NCI-H510A treated with DMSO at 0.1 percent for 48 hours (cell line): ENCODE data around the gene DAO.
"Not testable (repeated sequence)": the region's sequence is repeated elsewhere in the genome, so short reads cannot be mapped to it uniquely, and the experiment has no call there.

Experiments
- DNase-seq: peaks from one replicate; lab custom pipeline; 2025; lab: John Stamatoyannopoulos, UW

The DAO gene

DNA sequence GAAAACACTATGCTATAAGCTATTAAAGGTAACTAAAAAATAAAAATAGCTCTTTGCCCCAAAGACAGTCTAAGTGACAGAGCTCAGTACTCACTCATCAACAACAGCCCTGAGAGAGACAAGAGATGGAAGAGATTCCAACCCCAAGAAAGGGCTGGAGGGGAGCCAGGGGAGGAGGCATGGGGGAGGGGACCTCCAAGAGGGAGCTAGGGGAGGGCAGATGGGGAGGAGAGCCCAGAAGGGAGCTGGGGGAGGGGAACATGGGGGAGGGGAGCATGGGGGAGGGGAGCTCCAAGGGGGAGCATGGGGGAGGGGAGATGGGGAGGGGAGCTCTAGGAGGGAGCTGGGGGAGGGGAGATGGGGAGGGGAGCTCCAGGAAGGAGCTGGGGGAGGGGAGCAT lies 30.2 kb upstream of the DAO start:
- no peak for DNase-seq

DNA sequence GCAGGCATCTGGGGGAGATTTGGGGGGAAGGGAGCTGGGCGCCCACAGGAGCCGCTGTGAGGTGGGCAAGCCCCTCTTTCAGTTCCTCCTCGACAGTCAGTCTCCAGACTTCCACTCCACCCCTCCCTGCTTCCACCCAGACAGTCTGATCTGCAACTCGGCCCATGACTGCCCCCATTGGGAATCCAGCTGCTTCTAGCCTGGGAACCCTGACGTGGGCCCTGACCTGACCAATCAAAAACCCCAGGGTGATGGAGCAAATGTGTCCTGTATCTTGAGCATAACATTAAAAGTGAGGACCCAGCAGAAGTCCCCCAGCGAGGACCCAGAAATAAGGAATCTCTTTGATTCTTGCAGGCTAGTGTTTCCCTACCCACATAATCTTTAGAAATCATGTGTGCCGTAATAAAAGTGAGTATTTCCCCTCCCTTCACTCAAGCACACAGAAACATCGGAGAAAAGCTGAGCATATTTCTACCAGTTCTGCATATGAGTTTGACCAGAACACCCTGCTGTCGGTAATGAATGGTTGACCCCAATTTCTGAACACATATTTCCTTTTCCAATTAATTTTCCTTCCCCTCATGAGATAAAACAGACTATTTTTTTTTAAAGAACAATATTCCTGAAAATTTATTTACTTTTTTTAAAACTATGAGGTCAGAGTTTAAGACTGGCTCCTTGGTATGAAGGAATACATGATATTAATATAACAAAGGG lies 28.9 kb upstream of the DAO start:
- no peak for DNase-seq

DNA sequence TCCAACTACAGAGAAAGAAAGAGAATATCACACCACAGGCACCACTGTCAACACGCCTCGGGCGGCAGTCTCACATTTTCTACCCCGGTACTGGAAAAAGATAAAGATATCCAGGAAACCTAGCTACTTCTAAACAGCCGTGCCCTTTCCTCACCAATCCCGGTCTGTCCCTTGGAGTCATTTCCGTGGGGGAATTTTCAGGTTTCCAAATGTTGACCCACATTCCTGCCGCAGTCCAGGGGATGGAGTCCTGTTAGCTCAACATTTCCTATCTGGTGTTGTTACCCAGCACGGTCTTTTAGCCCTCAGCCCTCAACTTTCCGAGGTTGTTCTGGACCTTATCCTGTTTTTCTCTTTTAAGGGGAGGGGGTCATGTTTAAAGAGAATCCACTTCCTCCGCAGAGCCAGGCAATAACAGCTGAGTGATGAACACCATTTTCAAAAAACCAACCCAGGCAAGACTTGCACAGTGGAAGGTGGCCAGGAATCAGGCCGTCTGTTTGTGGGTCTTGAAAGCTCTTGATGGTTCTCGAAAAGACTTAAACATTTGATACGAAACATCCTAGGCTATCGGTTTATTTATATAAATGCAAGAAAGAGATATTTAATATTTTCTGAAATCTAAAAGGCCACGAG lies 27.1 kb upstream of the DAO start:
- DNase-seq, result no peak

DNA sequence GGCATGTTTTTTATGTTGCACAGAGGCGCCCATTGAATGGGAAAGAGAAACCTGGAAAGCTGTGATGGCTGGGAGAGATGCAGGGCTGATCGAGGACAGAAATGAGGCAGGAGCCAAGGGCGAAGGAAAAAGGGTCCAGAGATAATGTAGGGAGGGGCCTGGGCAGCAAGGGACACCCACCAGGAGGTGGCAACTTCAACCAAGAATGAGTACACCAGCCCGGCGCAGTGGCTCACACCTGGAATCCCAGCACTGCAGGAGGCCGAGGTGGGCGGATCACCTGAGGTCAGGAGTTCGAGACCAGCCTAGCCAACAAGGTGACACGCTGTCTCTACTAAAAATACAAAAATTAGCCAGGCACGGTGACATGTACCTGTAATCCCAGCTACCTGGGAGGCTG lies 26.5 kb upstream of the DAO start:
- DNase-seq, result no peak

DNA sequence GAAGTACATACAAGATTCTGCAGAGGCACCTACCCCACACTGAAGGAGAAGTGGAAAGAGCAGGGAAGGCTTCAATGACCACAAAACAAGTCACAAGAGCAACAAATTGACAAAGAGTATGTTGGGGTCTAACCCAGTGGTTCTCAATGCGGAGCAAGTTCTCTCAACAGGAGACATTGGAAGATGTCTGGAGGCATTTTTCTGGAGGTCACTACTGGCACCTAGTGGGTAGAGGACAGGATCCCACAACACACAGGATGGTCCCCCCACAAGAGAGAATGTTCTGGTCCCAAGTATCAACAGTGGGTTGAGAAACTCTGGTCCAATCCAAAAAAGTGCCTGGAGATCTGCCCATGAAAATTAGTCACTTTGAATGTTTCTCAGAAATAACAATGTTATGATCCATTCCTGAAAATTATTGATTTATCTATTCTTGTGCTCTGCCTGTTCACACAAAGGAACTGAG lies 25.9 kb upstream of the DAO start:
- no peak for DNase-seq

DNA sequence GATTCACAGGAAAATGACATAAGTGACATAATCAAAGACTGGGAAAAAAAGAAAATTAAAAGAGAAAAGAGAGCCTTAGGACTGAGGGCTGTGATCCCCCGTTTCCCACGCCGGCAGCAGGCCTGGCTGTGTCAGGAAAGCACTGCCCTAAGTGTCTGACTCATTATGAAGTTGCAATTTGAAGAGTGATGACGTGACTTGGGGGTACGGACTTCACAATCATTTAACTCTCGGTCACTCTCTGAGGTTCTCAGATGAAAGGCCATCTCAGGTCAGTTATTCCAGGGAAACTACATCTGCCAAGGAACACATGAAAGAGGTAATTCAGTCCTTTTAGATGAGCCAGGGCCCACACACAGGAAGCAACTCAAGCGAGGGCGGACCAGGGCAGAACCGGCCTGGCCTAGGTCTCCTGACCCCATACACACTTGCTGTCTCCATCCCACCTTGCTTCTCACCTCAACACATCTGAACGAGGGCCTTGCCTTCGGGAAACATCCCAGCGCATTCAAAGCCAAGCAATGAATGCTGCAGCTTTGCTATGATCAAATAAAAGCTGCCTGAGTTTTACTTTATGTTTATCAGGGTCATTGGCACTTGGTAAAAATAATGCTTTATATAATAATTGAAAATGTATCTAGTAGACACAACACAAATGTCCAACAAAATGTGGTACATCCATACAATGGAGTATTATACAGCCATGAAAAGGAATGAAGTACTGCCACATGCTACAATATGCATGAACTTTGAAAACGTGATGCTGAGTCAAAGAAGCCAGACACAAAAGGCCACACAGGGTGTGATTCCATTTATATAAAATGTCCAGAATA lies 25.2 kb upstream of the DAO start:
- no peak for DNase-seq

DNA sequence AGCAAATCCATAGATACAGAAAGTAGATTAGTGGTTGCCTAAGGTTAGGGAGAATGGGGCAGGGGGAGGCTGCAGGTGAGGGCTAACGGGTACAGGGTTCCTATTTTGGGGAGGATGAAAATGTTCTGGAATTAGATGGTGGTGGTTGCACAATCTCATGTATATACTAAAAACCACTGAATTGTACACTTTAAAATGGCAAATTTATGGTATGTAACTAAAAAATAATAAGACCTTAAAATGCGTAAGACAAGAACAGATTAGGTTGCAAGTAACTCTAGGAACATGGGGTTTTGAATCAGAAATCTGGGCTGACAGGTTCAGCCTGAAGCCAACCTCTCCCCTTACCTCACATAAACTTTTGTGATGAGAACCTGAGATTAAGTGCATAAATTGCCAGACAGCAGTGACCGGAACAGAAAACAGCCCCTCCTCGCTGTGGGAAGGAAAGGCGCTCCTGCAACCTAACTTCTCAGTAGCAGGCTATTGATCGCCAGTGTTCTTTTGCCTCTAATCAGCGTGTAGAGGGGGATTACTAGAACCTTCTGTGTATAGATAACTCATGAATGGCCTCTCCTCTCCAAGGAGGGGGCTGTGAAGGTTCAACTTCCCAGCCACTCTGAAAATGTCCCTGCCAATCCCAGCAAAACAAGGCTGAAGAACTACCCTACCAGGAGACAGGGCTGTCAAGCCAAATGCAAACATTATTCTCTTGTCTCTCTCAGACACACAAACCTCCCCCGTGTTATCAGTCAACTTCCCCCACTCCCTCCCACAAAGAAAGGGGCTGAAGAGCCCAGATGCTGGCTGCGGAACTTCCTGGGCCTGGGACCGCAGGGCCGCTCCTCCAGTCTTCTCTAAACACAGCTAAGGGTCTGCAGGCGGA lies 24.4 kb upstream of the DAO start:
- no peak for DNase-seq

DNA sequence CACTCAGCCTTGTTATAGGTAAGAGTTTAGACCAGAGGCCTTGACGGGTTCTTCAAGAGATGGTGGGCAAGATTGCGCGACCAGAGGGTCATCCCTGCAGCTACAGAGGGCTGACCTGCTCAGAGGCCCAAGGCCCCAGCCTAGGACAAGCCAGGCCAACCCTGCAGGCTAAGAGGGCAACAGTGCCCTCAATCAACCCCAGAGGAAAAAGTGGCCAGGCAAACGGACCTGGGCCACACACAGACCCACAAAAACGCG lies 23.8 kb upstream of the DAO start:
- DNase-seq, result no peak

DNA sequence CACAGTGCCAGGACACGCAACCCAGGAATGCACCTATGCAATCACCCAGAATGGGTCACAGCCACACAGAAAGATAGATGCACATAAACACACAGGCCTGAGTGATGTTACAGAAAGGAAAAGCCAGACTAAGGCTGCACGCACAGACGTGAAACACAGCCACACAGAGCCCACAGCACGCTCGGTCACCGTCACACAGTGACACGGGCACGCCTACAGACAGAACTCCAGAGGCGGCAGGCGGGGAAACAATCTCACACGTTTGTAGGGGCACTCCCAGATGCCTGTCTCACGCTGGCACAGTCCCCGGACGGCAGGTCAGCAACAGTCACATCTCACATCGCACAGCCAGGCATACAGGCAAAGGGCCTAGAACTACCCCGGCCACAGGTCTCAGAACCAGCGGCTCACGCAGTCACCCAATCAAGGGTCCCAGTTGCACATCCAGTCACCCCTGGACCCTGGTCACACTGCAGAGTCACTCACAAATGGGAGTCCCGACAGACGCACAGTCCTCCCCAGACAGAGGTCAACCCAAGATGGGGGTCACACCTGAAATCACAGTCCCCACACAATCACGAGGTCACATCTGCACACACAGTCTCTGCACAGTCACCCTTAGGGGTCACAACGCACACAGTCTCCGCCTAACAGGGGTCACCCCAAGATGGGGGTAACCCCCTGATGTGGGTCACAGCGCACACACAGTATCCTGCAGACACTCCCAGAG lies 23.3 kb upstream of the DAO start:
- no peak for DNase-seq

DNA sequence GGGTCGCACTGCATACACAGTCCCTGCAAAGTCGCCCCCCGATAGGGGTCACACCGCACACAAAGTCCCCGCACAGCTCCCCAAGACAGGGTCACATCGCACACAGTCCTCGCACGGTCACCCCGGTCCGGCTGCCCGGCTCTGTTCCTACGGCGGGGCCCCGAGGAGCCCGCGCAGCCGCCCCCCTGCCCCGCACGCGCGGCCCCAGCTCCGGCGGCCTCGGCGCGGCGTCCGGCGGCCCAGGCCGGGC lies 22.8 kb upstream of the DAO start:
- DNase-seq, result no peak

DNA sequence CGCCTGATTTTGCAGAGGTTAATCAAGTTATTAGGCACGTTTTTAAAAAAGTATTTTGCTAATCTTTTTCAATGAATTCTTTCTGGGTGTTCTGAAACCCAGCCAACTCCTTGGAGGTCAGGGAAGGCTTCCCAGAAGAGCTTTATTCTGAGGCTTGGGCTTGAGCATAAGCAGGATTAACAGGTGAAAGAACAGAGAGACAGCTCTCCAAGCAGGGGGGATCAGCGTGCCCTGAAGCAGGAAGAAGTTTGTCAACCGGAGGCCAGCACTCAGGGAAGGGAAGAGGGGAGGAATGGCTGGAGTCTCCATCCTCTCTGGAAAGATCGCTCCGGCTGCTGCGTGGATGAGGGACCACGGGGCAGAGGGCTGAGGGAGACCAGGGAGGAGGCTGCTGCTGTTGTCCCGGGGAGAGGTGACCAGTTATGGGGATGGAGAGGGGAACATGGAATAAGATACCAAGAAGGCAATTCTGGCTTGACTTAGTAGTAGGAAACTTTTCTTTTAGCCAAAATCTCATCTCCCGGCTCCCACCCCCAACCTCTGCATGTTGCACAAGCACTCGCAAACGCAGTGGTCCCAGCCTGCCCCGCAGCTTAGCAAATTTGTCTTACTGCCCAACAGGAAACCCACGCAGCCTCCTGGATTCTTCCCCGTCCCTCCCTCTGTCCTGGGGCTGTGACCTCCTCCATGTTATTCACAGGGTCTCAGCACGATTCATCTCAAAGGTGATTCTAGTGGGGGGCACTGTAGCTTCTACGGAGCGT lies 21.4 kb upstream of the DAO start:
- peak; percentile 28 for DNase-seq

DNA sequence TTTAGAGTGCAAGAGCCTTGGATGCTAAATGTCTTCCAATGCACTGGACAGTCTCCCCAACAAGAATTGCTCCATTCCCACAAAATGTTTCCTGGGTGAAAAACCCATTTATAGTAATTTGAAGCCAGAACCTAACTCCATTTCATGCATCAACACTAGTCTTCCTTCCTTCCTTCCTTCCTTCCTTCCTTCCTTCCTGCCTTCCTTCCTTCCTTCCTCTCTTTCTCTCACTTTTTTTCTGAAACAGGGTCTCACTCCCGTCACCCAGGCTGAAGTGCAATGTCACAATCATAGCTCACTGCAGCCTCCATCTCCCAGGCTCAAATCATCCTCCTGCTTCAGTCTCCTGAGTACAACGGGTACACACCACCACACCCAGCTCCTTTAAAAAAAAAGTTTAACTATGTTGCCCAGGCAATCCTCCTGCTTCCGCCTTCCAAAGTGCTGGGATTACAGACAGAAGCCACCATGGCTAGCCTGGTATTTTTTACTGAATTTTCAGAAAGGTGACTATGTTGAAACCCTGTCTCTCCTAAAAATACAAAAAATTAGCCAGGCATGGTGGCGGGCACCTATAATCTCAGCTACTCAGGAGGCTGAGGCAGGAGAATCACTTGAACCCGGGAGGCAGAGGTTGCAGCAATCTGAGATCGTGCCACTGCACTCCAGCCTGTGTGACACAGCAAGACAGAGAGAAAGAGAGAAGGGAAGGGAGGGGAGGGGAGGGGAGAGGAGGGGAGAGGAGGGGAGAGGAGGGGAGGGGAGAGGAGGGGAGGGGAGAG lies 20.6 kb upstream of the DAO start:
- DNase-seq, result not testable (repeated sequence)

DNA sequence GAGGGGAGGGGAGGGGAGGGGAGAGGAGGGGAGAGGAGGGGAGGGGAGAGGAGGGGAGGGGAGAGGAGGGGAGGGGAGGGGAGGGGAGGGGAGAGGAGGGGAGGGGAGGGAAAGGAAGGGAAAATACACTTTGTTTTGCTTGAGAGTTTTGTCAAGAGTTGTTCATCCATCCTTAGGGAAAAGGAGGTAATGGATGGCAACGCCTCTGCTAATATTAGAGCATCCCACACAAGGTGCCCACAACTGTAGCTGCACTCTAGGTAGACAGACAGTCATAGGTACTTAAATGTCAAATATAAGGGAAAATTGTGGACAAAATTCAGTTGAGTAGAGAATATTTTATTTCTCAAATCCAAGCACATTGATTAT lies 20.0 kb upstream of the DAO start:
- no peak for DNase-seq

DNA sequence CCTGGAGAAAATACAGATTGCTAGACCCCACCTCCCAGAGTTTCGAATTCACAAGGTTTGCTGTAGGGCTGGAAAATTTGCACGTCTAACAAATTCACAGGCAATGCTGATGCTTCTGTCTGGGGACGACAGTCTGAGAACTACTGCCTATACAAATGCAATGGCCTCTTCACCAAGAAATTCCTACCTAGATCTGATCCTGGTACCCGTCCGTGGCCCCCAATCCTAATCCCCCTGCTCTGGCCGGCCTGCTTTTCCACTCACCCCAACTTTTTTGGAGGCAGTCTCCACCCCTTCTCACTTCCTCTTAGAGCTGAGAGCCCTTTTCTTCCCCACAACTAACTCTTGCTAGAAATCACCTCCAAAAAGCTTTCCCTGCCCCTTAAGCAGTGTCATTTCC lies 19.4 kb upstream of the DAO start:
- DNase-seq, result no peak

DNA sequence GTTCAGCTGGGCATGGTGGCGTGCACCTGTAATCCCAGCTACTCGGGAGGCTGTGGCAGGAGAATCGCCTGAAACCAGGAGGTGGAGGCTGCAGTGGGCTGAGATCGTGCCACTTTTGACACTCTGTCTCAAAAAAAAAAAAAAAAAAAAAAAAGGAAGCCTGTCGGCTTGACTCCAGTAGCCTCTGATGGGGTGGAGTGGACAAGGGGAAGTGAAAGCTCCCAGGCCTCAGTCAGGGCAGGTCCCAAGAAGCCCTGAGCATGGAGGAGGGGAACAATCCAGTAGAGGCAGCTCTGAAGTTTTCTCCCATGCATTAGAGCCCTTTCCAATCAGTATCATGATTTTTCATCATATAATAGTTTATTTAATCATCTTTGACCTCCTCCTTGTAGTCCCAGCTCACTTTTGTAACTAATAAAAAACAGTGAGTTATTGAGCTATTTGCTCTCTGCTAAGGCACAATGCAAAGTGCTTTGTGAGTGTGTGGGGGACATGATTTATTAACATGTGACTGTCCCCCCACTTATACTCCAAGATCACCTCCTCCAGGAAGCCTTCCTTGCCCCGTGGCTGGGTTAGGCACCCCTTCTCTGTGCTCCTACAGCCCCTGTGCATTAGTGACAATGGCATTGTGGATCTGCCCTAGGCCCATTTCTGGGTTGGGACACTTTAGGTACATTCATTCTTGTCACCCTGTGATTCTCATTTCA lies 17.9 kb upstream of the DAO start:
- DNase-seq, result no peak

DNA sequence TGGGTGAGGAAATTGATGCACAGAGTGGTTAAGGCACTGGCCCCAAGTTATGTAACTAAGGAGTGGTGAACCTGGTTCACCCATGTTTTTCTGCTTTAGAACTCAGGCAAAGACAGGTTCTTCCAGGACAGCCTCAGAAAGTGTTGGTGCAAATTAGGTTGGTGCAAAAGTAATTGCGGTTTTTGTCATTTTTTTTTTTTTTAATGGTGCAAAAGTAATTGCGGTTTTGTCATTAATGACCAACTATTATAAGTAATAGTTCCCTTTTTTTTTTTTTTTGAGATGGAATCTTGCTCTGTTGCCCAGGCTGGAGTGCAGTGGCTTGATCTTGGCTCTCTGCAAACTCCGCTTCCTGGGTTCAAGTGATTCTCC lies 17.3 kb upstream of the DAO start:
- no peak for DNase-seq

DNA sequence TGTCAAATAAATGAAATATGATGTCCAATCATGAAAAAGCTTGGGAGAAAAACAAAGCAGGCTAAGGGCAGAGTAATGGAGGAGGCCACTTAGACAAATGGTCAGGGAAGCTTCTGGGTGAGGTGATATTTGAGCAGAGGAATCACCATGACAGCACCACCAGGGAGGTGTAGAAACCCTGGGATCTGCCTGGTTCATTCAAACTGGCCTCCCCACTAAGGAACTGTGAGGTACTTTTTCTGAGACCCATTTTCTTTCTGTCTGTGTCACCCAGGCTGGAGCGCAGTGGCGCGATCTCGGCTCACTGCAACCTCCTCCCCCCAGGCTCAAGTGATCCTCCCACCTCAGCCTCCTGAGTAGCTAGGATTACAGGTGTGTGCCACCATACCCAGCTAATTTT lies 14.7 kb upstream of the DAO start:
- DNase-seq, result no peak

DNA sequence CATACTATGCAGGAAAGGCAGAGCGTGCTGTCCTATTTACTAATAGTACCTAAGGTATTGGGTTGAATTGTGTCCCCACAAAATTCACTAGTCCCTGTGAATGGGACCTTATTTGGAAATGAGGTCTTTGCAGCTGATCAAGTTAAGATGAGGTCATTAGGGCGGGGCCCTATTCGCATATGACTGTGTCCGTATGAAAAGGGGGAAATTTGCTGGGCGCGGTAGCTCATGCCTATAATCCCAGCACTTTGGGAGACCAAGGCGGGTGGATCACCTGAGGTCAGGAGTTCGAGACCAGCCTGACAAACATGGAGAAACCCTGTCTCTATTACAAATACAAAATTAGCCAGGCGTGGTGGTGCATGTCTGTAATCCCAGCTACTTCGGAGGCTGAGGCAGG lies 13.8 kb upstream of the DAO start:
- not testable (repeated sequence) for DNase-seq

DNA sequence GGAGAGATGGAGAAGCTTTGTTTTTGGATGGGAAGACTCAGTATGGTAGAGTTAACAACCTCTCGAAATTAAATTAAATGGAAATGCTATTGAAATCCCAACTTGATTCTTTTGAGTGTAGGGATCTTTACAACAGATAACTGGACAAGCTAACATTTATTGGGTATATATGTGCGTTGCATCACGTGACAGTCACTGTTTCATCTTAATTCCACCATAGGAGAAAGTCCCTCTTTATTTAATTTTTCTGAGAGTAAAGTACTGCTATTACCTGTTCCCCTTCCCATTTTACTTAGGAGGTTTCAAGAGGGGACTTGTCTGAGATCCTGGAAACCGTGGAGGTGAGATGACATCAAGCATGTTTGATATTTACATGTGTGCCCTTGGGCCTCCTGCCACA lies 11.1 kb upstream of the DAO start:
- DNase-seq, result no peak

DNA sequence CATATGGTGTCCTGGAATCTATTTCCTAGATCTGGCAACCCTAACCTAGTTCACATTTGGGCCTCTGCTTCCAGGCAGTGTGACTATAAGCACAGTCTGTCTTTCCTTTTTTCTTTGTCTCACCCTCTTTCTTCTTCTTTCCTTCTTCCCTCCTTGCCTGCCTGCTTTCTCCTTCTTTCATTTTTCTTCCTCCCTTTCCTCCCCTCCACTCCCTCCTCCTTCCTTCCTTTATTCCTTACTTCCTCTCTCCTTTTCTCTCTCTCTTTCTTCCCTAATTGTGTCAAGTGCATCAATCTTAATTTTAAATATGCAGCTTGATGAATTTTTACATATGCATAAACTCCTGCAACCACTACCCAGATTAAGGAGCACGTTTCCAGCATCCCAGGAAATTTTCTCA lies 4.6 kb upstream of the DAO start:
- DNase-seq, result no peak
